ENCODE results near the gene CERKL. TPM values are rescaled to one million over a fixed set of nuclear protein-coding genes. Genes with fewer than 3 reads are reported as not detected.

Gene CERKL
- polyA plus RNA-seq, 3 donors = 10.7 to 13.4 (median 13.3) TPM

- no peak for DNase-seq
Measured at GRCh38 chr2:181520253-181520652, 136.7 kb downstream of the CERKL start.

DNA sequence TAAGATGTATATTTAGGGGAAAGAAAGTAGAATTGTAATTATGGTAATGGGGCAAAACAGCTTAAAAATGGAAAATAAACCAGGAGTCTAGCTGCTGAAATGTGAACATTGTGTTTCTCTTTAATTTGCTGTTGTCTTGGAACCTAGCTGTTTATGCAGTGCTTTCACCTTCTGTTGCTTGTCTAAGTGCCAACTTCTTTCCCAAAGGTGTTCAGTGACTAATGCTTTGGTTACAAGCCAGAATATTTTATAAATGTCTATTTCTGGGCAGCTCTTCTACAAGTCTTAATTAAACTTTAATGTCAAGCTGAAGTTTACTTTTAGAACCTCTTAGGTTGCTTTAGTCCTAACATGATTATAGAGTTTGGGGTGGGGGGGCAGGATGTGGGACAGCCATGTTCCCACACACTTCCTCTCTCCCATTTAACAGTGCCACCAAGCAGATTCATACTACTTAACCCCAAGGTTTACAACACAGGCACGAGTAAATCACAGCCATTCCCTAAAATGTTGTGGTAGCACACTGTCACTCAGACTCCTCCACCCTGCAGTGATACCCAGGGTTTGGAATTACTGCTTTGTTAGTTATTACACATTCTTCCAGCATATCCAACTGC, 139.1 kb downstream of the CERKL start:
- DNase-seq = no peak

- DNase-seq = no peak
Measured at GRCh38 chr2:181516992-181517391, 139.9 kb downstream of the CERKL start.

DNA sequence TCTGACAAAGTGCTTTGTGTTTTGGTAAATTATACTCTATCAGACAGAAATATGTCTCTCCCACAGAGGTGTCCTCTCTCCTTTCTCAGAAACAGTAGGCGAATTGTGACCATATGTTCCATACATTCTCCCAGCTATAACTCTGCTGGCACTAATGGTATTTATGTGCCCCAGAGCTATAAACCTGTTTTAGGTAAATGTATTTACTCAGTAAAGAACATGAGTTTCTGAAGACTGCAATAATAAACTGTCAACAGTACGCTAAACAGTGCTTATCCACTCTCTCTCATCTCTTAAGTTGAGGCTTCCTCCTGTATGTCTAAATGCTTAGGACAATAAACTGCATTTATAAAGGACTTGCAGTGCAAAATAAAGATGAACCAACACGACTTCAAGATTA, 141.2 kb downstream of the CERKL start:
- no peak for DNase-seq

DNA sequence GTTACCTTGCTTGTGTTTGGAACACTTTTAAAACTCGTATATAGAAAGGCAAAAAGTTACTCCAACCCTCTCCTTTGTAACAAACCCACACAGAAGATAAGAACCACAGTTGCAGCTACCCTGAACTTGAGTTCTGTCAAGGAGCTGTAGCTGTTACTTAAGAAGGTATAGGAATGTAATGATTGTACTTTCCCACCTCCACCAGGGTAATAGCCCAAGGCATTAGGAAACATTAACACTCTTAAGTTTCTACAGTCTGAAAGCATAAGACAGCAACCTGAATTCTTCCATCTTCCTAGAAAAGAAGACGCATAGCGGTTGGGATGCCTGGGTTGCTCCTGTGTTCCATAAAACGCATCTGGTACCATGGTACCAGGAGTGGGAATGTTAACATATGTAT, 156.7 kb downstream of the CERKL start:
- no peak for DNase-seq

- no peak for DNase-seq
Measured at GRCh38 chr2:181499231-181499630, 157.7 kb downstream of the CERKL start.

Other genes with a start within 250 kb of the CERKL start
- gene ITGA4, start 199.7 kb downstream of the CERKL start, polyA plus RNA-seq (ENCODE audit: insufficient read length in 3 of 3) = 10 to 100 TPM; 18.4 to 28.1 (median 27.9) TPM
- not detected for gene NEUROD1, start 23.4 kb upstream of the CERKL start, polyA plus RNA-seq (ENCODE audit: insufficient read length in 3 of 3)
- 100 to 1,000 TPM; 146 to 174 (median 171) TPM for gene ITPRID2, start 234.6 kb upstream of the CERKL start, polyA plus RNA-seq (ENCODE audit: insufficient read length in 3 of 3)

Data from renal pelvis (tissue), 4 donors.